ENCODE data around the gene PDLIM4. TPM values are rescaled to one million over a fixed set of nuclear protein-coding genes. Genes with fewer than 3 reads are reported as not detected.

The PDLIM4 gene
- total RNA-seq, 4 donors from 2014 or later: 16.5 to 79.2 (median 47.7) TPM

- intact Hi-C loops (cut with DNase I): loop anchor here (10.0 kb wide), 1 partner anchor 94 kb away; no protein-coding TSS in a partner anchor
- Histone ChIP-seq H3K9me3 (no peaks in the 10 kb centered on the region), H3K36me3 (no peaks in the 10 kb centered on the region), H3K4me1 (no peaks in the 10 kb centered on the region), H3K4me3 (no peak overlapping the region), H3K27me3 (no peaks in the 10 kb centered on the region), H3K27ac (no peak overlapping the region)
- TF ChIP-seq POLR2A (IDR thresholded peaks at IDR 0.05): no peak
- no peak for TF ChIP-seq CTCF (IDR thresholded peaks at IDR 0.05)
- 80 to 91% methylated on average over 5 of the region's 5 CpGs for WGBS, 2 donors
- DNase-seq: no peak
Observed at GRCh38 chr5:132280371-132281240, 23.1 kb downstream of the PDLIM4 start.

DNA sequence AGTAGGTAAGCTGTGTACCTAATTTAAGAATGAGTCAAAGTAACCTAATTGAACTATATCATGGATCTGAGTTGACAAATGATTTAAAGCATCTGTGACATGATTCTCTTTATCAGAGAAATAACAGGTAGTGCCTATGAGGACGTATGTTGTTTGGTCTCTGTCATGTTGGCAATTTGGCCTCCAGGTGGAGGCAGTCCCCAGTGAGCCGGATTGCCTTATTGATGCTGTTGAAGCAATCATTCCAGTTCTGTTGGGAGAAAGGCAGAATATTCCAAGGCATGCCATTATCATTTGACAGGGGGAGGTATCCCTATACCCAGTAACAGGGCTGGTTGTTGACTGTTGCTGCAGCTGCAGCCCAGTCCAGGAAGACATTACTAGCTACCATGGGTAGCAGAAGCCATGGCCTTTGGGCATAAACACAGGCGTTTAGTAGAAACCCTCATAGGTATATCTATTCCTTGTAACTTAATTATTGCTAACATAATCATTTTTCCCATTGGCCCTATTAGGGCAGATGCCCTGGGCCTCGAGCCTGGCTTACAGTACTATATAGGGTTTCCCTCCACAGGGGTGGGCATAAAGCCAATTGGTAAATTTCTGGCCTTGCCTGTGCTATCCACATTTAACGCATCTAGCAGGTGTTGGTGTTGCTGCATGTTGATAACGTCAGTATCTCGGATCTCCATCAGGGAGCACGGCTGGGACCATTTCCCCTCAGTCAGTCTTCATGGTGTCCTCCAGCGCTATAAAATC lies 24.5 kb downstream of the PDLIM4 start:
- Histone ChIP-seq H3K4me1 (no peaks in the 10 kb centered on the region), H3K36me3 (no peaks in the 10 kb centered on the region), H3K9me3 (no peaks in the 10 kb centered on the region), H3K27me3 (no peaks in the 10 kb centered on the region), H3K4me3 (no peak overlapping the region), H3K27ac (no peak overlapping the region)
- WGBS, 2 donors: 88% methylated on average over 8 to 9 of the region's 9 CpGs
- no peak for TF ChIP-seq POLR2A (IDR thresholded peaks at IDR 0.05)
- TF ChIP-seq CTCF (IDR thresholded peaks at IDR 0.05): no peak
- intact Hi-C loops (cut with DNase I): loop anchor here (10.0 kb wide), 1 partner anchor 93 kb away; no protein-coding TSS in a partner anchor
- no peak for DNase-seq

GRCh38 chr5:132283423-132284043 lies 26.0 kb downstream of the PDLIM4 start:
- no peaks in the 10 kb centered on the region for H3K4me1 ChIP-seq
- no peak overlapping the region for H3K27ac ChIP-seq
- intact Hi-C loops (cut with DNase I): loop anchor here (10.0 kb wide), 1 partner anchor 91 kb away; no protein-coding TSS in a partner anchor
- no peak for DNase-seq
- WGBS, 2 donors: 67% methylated on average over 5 of the region's 5 CpGs
- H3K36me3 ChIP-seq: no peaks in the 10 kb centered on the region
- no peaks in the 10 kb centered on the region for H3K27me3 ChIP-seq
- no peak overlapping the region for H3K4me3 ChIP-seq
- no peak for TF ChIP-seq POLR2A (IDR thresholded peaks at IDR 0.05)
- TF ChIP-seq CTCF (IDR thresholded peaks at IDR 0.05): peak in 5 of 6 experiments; percentile 31 to 50 (median 34)
- H3K9me3 ChIP-seq: no peaks in the 10 kb centered on the region

DNA sequence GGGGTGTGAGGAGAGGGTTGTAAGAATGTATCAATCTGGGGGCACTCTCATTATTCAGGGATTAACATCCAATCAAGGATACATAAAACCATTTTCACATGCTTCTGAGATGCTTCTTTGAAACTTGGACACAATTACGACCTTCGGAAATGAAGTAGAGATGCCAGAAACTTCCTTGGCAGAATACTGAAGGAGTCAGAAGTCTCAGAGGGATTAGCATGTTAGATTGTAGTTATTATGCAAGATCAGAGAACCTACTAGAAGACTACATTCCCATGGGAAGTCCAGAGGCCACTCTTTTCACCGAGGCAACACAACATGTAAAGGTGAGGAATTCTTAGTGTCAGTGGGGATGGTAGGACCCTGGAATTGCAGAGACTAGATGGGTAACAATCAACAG lies 31.6 kb downstream of the PDLIM4 start:
- no peak for DNase-seq
- Histone ChIP-seq H3K9me3 (no peaks in the 10 kb centered on the region), H3K27me3 (peaks cover 0 to 5% (median 0%) of the 10 kb centered on the region in 4 donors), H3K4me1 (peaks cover 8 to 17% (median 12%) of the 10 kb centered on the region in 3 donors), H3K36me3 (no peaks in the 10 kb centered on the region), H3K4me3 (no peak overlapping the region), H3K27ac (no peak overlapping the region)
- intact Hi-C loops (cut with DNase I): loop anchor here (10.0 kb wide), 1 partner anchor 86 kb away; no protein-coding TSS in a partner anchor
- TF ChIP-seq POLR2A (IDR thresholded peaks at IDR 0.05) (no peak), CTCF (IDR thresholded peaks at IDR 0.05) (no peak)
- 46 to 61% methylated on average over 3 of the region's 3 CpGs for WGBS, 2 donors
